ENCODE measurements around the gene OR52E4.

DNA sequence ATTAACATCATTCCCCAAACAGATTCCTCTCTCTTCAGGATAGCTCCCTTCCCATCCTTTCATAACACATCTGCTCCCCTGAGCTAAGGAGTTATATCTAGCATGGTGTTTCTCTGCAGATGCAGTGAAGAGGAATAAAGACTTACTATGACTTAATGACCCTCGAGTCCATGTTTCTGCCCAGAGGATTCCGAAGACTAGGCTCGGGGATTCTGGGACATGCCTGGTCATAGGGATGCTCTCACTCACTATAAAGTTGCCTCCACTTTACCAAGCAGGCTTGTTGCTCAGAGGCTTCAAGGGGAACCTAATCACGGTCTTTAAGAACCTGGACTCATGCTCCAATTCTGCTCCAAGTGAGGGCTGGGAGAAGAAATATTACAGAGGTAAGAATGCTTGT lies at the start of gene OR52E4:
- TF ChIP-seq, protein P1, sequence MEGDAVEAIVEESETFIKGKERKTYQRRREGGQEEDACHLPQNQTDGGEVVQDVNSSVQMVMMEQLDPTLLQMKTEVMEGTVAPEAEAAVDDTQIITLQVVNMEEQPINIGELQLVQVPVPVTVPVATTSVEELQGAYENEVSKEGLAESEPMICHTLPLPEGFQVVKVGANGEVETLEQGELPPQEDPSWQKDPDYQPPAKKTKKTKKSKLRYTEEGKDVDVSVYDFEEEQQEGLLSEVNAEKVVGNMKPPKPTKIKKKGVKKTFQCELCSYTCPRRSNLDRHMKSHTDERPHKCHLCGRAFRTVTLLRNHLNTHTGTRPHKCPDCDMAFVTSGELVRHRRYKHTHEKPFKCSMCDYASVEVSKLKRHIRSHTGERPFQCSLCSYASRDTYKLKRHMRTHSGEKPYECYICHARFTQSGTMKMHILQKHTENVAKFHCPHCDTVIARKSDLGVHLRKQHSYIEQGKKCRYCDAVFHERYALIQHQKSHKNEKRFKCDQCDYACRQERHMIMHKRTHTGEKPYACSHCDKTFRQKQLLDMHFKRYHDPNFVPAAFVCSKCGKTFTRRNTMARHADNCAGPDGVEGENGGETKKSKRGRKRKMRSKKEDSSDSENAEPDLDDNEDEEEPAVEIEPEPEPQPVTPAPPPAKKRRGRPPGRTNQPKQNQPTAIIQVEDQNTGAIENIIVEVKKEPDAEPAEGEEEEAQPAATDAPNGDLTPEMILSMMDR (tag by site-specific recombination; IDR thresholded peaks at IDR 0.05): no peak
- no peak for TF ChIP-seq YY1 (tag by site-specific recombination; IDR thresholded peaks at IDR 0.05)
- TF ChIP-seq ZBTB48 (tag by site-specific recombination; IDR thresholded peaks at IDR 0.05): no peak

Data from HEK293 (cell line).